Inferior parietal cortex (tissue), 1 donor: ENCODE results near the gene EHD3.
"Not testable (repeated sequence)": the region's sequence is repeated elsewhere in the genome, so short reads cannot be mapped to it uniquely, and the experiment has no call there.

Experiments
- DNase-seq: peaks from one replicate; pipeline ENCODE4 v3.0.0-alpha.2; 2016; ENCODE audit errors: extremely low spot score

EHD3 gene

DNA sequence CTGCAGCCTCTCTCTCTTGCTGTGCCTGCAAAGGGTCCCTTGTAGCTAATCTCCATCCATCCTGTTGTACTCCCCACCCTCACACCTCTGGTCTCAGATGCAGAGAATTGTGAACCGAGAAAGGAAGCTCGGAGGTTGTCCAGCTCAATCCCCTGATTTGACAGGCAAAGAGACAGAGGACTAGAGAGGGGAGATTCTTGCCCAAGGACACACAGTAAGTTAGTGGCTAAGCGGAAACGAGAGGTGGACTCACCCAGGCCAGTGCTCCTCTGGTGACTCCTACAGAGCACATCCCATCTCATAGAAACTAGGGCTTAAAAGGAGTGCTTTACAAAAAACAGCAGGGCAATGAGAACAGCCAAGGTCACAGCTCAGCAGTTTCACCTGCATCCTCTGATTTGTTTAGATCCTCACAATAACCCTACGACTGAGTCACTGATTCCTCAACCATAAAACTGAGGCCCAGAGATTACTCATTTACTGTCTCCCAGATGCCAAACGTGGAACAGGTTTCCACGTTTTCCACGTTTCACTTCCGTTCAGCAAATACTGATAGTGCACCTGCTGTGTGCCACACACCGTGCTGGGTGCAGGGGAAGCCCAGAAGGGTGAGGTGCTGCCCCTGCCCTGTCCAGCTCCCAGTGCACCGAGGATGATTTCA, 22.1 kb downstream of the EHD3 start:
- DNase-seq: no peak

DNA sequence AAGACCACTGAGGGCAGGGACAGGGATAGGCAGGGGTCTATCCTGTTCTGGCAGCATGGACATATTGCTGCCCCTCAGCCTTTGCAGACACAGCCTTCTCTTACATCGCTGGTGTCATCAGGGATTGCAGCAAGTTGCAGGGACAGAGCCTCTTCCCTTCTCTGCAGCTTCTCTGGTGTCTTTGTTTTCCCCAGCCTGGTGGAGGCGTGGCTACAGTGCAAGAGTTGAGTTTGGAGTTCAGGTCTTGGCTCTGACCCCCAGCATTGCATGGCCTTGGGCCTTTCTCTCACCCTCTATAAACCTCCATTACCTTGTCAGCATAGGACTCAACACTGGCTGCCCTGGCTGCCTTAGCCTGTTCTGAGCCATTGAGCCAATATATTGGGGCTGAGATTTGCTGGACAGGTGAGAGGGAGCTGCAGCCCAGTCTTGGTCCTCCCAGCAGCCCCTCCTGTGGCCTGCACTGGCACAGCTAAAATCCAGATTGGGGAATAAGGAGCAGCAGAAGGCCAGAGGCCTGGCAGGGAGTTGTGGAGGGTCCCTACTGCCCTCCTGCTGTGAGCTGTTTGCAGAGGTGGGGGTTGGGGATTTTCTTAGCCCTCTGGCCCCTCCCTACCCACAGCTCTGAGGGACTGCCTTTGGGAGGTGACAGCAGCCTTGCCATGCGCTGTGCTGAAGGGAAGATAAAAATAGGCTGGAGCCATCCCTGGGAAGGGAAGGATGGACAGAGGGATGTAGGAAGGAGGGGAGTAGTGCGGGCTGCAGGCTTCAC, 22.8 kb downstream of the EHD3 start:
- no peak for DNase-seq

DNA sequence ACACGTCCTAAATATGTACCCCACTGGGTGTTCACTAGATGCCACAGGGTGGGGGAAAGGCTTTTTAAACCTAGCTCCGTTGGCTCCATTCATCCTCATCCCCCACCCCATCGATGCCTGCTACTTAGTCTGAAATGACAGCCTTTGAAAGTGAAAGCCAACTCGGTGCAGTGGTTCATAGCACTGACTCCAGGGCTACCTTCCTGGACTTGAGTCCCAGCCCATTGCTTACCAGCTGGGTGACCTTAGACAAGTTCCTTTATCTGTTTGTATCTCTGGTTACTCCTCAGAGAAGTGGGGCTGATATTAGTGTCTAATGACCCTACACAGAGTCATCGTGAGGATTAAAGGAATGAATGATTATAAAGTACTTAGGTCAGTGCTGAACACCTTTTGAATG, 24.4 kb downstream of the EHD3 start:
- no peak for DNase-seq

DNA sequence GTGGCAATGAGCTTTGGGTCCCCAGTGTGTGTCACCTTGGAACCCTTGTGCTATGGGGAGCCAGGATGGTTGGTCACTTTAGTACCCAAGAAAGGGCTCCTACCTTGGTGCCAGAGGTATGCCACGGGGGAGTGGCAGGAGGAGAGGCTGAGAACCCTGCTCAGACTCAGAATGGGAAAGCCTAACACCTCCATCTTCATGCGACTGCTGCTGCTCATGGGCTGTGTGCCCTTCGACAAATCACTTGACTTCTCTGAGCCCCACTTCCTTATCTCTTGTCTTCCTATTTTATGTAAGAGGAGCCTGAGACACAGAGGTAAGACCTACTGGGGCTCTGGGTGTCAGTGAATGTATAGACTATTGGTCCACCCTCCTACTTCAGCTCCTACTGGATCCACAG, 25.1 kb downstream of the EHD3 start:
- no peak for DNase-seq

DNA sequence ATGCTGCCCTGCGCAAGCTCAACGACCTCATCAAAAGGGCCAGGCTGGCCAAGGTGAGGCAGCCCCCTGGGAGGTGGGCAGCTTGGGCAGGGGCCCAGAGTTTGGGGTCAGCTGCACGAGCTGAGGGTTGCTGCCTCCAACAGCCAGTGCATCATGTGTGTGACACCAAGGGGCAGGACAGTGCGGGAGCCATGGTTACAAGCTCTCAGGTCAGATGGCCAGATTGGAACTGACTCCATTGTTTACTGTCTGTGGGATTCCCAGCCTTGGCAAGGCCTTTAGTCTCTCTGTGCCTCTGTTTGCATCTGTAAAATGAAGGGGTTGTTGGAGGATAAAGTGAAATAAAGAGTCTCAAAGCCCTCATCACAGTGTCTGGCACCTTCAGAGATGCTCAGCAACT, 26.9 kb downstream of the EHD3 start:
- DNase-seq: no peak

DNA sequence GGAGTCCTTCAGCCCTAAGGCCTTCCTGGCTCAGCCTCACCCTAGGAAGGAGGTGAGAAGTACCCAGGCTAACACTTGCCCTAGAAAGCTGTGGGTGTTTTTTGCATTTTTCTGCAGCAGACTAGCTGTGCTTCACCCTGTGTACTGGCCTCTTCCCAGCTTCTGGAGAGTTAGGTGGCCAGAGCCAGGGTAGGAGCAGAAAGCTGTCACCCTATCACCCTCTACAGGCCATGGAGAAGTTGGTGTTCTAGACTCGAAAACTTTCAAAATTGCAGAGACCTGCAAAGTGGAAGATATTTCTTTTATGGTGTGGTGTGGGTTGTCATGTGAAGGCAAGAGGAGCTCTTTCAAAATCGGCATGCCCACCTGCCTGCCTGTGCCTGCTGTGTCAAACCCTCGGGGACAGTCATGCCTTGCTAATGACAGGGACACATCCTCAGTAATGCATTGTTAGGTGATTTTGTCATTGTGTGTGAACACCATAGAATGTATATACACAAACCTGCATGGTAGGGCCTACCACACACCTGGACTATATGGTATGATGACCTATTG, 29.8 kb downstream of the EHD3 start:
- no peak for DNase-seq

DNA sequence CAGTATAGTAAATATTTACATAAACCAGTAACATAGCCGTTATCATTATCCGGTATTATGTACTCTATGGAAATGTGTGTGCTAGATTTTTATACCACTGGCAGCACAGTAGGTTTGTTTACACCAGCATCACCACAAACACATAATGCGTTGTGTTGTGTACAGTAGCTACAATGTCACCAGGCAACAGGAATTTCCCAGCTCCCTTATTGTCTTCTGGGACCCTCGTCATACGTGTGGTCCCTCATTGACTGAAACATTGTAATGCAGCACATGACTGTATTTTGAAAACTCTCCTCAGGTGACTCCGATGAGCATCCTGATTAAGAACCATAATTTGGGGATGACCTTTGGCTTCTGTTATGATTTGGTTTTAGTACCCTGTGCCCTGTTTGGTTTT, 31.3 kb downstream of the EHD3 start:
- DNase-seq: no peak

DNA sequence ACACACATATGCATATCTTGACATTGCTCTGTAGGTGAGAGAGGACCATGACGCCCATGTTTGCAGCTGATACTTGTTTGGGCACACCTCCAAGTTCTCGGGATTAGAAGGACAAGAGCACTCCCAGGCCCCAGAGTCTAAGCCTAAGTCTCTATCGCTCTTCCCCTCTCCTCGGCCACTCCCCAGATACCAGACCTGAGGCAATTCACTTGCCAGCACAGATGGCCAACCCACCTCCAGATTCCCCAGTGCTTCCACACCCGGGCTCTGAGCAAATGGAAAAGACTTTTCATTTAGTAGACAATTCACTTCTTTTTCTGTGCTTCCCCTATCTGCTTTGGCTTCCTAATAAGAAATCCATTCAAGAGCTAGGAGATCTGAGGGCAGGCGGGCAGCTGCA, 32.9 kb downstream of the EHD3 start:
- no peak for DNase-seq

DNA sequence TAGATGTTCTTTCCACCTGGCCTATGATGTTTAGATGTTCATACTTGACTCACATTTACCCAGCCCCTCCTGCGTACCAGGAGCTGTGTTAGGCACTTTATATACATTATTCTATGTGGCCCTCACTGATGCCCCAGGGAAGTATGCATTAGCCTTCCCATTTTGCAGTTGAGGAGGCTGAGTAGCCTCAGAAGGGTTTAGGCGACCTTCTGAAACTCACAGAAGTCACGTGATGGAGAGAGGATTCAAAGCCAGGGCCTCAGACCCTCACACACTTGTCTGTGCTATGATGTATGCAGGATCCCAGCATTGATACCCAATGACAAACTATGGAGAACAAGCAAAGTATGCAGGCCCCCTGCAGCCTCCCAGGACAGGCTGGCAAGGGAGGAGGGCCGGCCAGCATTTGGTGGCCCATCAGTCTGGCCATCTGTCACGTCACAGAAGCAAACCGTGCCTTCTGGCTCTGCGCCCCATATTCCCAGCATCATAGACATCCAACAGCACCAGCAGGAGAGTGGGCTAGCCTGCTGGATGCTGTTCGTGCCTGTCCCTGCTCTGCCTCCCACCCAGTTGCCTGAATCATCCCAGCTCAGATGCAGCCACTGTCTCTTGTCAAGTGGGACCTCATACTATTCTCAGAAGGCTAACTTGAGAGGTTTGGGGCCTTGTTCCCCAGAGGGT, 33.6 kb downstream of the EHD3 start:
- no peak for DNase-seq

DNA sequence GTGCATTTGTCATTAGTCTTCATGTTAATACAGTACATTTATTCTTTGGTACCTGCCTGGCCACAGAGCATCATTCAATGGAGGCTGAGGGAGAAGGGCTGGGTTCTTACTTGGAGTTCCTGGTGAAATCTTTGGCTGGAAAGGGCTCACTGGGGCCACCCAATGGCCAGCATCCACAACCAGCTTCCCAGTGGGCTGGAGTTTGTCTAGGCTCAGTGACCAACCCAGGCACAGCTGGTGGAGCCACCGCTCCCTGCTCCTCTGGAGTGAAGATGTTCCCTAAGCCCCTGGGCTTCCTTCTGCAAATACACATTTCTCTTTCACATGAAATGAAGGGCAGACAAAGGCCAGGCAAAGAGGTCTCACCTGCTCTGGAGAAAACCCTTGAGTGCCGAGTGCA, 34.4 kb downstream of the EHD3 start:
- no peak for DNase-seq

DNA sequence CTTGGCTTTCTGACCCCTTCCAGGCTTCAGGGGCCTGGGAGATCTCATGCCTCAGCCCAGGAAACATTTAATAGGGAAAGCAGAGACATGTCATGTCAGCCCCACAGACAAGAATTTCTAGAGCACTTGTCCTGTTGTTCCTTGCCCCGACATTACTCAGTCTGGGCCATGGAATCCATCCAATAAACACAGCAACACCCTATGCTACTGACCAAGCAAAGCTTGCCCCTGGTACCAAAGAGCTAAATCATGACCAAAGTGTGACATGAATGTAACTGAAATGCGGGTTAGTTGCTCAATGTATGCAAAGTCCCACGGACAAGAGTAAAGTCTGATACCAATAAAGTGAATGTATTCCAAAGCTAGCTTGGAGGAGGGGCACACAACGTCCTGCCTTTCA, 35.1 kb downstream of the EHD3 start:
- no peak for DNase-seq

DNA sequence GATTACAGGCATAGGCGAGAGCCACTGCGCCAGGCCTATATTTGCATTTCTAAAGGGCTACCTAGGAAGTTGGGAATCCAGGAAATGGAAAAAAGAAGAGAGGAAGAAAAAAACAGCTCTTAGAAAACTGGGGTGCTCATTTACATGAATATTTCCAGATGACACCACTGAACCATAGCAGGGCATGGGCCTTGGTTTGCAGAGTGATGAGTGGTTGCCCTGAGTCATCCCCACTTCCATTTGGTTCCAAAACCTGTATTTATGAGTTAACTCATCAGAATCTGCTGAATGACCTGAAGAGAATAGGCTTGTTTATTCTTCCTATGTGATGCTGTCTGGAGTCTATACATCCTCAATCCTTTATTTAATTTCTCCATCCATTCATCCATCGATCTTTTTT, 36.2 kb downstream of the EHD3 start:
- no peak for DNase-seq

DNA sequence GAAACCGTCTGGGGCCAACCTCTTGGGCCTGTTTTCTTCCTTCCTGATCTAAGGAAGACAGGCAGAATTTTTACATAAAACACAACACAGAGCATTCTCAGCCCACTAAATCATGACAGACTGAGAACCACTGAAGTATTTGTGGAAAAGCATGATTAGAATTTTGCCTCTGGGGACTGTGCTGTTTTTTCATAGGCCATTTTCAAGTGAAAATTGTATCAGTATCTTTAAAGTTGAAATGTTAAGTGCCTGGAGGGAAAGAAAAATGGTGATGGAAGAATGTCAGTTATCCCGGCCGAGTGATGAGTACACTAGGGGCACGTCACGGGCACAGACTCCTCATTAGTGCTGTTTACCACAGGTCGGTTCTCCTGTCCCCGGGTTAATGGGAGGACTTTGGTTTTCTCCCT, 36.9 kb downstream of the EHD3 start:
- no peak for DNase-seq

DNA sequence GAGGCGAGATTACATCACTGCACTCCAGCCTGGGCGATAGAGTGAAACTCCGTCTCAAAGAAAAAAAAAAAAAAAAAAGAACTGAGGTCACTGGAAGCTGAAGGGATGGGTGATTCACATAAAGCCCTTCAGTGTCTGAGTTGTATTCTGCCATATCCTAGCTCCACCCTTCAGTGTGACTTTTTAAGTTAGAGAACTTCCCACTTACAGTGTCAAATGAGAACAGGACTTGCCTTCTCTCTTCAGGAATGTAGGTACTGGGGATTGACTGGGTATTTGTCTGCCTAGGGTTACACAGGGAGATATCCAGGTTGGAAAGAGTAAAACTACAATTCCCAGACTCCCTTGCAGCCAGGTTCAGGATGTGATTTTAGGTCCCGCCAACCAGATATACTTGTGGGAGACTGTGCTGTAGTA, 37.9 kb downstream of the EHD3 start:
- DNase-seq: no peak

DNA sequence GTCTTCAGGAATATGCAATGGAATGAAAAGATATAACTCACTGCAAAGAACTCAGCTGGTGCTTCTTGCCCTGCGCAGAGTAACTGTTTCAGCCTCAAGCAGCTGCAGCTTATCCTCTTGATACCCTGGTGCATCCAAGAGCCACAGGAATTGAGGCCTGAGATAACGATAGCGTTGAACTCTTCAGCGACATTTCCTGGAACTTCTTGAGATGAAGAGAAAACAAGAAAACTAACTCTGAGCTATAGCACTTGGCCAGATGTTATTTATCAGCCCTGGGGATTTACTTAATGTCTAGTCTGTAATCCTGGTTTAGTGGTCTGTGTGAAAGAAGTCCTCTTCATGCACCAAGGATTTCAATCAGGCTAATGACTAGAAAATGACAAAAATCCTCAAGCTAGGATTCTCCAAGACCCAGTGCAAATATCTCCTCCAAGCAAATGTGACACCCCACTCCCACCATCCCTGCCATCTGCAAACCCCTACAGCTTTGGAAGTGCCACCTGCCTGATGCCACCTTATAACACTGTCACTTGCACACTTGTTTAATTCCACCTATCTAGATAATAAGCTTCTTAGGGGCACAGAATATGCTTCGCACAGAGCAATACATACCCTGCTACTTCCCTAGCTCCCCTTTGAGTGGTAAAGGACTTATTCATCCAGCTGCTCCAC, 40.6 kb downstream of the EHD3 start:
- no peak for DNase-seq

DNA sequence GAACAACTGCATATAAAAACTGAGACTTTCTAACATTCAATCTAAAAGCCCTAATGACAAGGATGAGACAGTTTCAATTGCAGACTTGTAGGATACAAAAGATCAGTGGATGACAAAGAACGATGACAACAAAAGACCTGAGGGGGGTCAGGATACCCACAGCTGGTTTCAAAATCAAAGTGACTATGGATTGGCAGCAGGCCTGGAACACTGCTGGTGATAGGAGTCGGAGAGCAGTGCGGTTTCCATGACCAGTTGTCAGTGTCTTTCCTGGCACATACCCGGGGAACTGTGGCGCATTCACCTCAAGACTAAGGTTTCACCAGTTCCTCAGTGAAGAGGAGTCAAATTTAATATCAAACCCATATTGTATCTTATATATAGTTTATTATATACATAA, 42.0 kb downstream of the EHD3 start:
- DNase-seq: no peak

DNA sequence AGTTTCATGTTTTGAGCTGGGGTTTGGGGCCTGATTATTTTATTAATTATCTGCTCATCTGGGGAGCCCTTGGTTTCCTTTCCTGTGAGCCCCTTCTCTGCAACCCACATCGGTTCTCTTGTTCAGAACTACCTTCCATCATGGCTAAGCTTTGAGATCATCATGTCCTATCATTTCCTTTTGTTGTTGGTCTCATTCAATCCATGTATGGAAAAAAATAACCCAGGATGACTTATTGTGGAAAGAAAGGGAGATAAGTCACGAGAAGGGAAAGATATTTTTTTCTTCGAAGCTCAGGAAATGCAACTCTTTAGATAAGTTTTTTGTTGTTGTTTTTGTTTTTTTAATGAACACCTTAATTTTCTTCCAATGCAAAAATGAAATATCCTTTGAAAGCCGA, 43.7 kb downstream of the EHD3 start:
- no peak for DNase-seq

DNA sequence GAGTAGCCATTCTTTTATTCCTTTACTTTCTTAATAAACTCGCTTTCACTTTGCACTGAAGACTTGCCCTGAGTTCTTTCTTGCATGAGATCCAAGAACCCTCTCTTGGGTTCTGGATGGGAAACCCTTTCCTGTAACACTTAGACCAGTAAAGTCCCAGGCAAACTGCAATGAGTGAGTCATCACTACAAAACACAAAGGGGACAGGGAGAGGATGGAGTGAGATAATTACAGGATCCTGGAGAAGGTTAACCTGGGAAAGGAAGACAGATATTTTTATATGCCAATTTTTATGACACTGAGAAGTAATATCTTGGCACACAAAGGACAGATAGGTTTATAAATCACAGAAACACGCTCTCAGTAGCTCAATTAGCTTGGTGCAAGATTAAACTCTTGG, 48.7 kb downstream of the EHD3 start:
- no peak for DNase-seq

DNA sequence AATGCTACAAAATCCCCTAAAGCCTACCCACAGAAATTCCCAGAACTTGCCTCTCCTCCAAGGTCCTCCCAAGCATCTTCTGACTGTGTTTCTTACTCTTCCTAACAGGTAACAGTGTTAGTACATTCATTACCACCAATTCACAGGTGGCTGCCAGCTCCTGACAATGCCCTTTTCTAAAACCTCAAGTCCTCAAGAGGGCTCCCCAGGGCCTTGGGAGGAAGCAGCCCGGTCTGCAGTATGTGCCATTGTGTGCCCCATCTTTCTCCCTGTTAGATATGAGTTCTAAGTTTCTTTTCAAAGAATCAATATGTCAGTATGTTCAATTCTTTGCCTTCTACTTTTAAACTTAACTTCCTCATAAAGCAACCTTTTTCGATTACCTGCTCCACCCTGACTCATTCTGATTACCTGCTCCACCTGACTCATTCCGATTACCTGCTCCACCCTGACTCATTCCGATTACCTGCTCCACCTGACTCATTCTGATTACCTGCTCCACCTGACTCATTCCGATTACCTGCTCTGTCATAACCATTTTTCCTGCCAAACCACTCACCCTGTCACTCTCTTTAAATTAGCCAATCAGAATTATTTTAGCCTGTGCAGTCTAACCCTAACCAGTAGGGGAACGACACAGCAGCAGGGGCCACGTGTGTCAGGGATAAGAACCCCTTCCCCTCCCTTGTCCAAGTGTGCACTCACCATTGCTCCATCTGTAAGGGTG, 49.4 kb downstream of the EHD3 start:
- DNase-seq: not testable (repeated sequence)

DNA sequence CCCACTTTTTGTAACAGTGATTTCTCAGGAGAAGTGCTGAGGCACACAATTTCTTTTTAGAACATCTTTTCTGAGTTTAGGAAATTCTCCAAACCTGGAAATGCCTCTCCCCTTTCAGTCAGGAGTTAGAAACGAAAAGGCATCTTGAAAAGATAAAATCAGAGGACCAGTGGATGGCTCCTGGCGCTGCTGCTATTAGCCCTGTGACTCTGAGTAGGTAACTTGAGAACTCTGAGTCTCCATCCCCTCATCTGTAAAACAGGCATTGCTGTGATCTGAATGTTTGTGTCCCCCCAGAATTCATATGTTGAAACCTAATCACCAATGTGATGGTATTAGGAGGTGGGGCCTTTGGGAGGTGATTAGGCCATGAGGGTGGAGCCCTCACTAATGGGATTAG, 50.2 kb downstream of the EHD3 start:
- no peak for DNase-seq

DNA sequence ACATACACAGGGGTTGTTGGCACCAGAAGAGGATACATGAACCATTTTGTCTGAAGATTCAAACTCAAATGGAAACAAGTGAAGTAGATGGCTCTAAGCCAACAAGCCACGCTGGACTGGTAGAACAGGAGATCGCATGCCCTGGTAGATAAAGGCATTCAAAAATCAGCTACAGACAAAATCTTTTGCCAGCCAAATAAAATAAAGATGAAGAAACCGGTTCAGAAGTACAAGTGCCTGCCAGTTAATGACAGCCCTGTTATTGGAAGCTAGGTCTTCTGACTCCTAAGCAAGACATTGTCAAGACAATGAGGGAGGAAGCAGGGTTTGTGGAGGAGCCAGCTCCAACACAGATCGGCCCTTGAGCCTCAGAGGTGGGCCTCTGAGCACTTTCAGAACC, 52.3 kb downstream of the EHD3 start:
- DNase-seq: no peak
